ENCODE results near the gene EPHA8.

EPHA8 gene

DNA sequence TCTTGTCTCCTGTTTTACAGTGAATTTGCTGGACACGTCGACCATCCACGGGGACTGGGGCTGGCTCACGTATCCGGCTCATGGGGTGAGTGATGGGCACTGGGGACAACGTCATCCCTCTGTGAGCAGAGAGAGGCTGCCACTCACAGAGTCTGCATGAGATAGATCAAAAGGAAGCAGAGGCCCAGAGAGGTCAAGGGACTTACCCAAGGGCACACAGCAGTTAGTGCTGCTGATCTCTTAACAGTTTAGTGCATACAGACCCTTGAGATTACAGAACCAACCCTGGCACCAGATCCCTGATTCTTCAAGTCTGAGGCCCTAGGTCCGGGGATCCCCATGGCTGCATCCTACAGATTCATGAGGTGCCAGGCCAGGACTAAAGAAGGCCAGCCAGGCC lies 6.0 kb downstream of the EPHA8 start:
- Histone ChIP-seq H3K27ac (ENCODE audit: low read length) (no peak overlapping the region), H3K79me2 (ENCODE audit: low read length) (no peaks in the 10 kb centered on the region), H3K9ac (ENCODE audit: low read length) (no peak overlapping the region), H3K4me3 (ENCODE audit: low read length) (no peak overlapping the region), H3K36me3 (replicated peaks; ENCODE audit: insufficient read depth, low read length) (no peaks in the 10 kb centered on the region), H3K4me2 (ENCODE audit: low read depth, low read length) (no peak overlapping the region), H2AFZ (ENCODE audit: low read length) (no peak overlapping the region), H3K9me3 (replicated peaks; ENCODE audit: insufficient read depth, low read length) (no peaks in the 10 kb centered on the region), H3F3A (ENCODE audit: insufficient read depth, low read length) (no peaks in the 10 kb centered on the region), H4K20me1 (ENCODE audit: insufficient read depth, low read length) (no peaks in the 10 kb centered on the region), H3K27me3 (replicated peaks; ENCODE audit: insufficient read depth, low read length) (peaks cover 99% of the 10 kb centered on the region), H3K9me2 (replicated peaks; ENCODE audit: insufficient read depth, low read length) (no peaks in the 10 kb centered on the region), H3K4me1 (ENCODE audit: low read length) (no peaks in the 10 kb centered on the region)
- no peak for DNase-seq
- TF ChIP-seq EZH2phosphoT487 (IDR thresholded peaks at IDR 0.05; ENCODE audit: low read length) (no peak), EZH2 (optimal IDR thresholded peaks at IDR 0.05; ENCODE audit: low read depth, low read length) (no peak), CTCF (IDR thresholded peaks at IDR 0.05; ENCODE audit: low read length) (no peak)

GRCh38 chr1:22570140-22570909 lies 7.0 kb downstream of the EPHA8 start:
- DNase-seq = no peak
- no peak overlapping the region for H3K9ac ChIP-seq (ENCODE audit: low read length)
- no peak overlapping the region for H2AFZ ChIP-seq (ENCODE audit: low read length)
- no peaks in the 10 kb centered on the region for H3K9me2 ChIP-seq (replicated peaks; ENCODE audit: insufficient read depth, low read length)
- H3F3A ChIP-seq (ENCODE audit: insufficient read depth, low read length) = no peaks in the 10 kb centered on the region
- H4K20me1 ChIP-seq (ENCODE audit: insufficient read depth, low read length) = no peaks in the 10 kb centered on the region
- H3K4me2 ChIP-seq (ENCODE audit: low read depth, low read length) = no peak overlapping the region
- no peaks in the 10 kb centered on the region for H3K79me2 ChIP-seq (ENCODE audit: low read length)
- H3K4me1 ChIP-seq (ENCODE audit: low read length) = no peaks in the 10 kb centered on the region
- no peak overlapping the region for H3K27ac ChIP-seq (ENCODE audit: low read length)
- TF ChIP-seq EZH2phosphoT487 (IDR thresholded peaks at IDR 0.05; ENCODE audit: low read length) (no peak), EZH2 (optimal IDR thresholded peaks at IDR 0.05; ENCODE audit: low read depth, low read length) (no peak), CTCF (IDR thresholded peaks at IDR 0.05; ENCODE audit: low read length) (no peak)
- H3K4me3 ChIP-seq (ENCODE audit: low read length) = no peak overlapping the region
- no peaks in the 10 kb centered on the region for H3K9me3 ChIP-seq (replicated peaks; ENCODE audit: insufficient read depth, low read length)
- H3K27me3 ChIP-seq (replicated peaks; ENCODE audit: insufficient read depth, low read length) = peaks cover 98% of the 10 kb centered on the region
- H3K36me3 ChIP-seq (replicated peaks; ENCODE audit: insufficient read depth, low read length) = no peaks in the 10 kb centered on the region

DNA sequence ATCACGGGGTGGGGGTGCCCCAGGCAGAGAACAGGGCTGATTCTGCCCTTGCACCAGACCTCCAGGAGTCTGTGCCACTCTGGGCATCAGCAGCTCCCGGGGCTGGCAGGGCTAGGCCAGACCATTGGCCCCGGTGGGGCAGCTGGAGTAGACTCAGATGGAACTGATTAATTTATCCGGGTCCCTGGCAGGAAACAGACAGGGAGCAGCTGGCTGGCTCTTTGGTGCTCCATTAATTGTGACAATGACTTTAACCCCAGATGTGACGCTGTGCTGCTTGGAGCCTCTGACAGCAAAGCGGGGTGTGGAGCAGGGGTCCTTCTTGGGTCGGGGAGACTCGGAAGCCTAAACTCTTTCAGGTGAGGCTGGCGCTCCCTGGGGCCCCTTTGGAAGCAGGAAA lies 9.5 kb downstream of the EPHA8 start:
- peaks cover 87% of the 10 kb centered on the region for H3K27me3 ChIP-seq (replicated peaks; ENCODE audit: insufficient read depth, low read length)
- no peak overlapping the region for H3K27ac ChIP-seq (ENCODE audit: low read length)
- H3K79me2 ChIP-seq (ENCODE audit: low read length) = no peaks in the 10 kb centered on the region
- no peak overlapping the region for H3K9ac ChIP-seq (ENCODE audit: low read length)
- no peak overlapping the region for H2AFZ ChIP-seq (ENCODE audit: low read length)
- H3K9me2 ChIP-seq (replicated peaks; ENCODE audit: insufficient read depth, low read length) = no peaks in the 10 kb centered on the region
- no peaks in the 10 kb centered on the region for H3K4me1 ChIP-seq (ENCODE audit: low read length)
- no peak for TF ChIP-seq CTCF (IDR thresholded peaks at IDR 0.05; ENCODE audit: low read length)
- TF ChIP-seq EZH2 (optimal IDR thresholded peaks at IDR 0.05; ENCODE audit: low read depth, low read length) = no peak
- TF ChIP-seq EZH2phosphoT487 (IDR thresholded peaks at IDR 0.05; ENCODE audit: low read length) = no peak
- no peaks in the 10 kb centered on the region for H3K9me3 ChIP-seq (replicated peaks; ENCODE audit: insufficient read depth, low read length)
- H3K36me3 ChIP-seq (replicated peaks; ENCODE audit: insufficient read depth, low read length) = no peaks in the 10 kb centered on the region
- no peak overlapping the region for H3K4me3 ChIP-seq (ENCODE audit: low read length)
- no peaks in the 10 kb centered on the region for H4K20me1 ChIP-seq (ENCODE audit: insufficient read depth, low read length)
- no peak for DNase-seq
- H3F3A ChIP-seq (ENCODE audit: insufficient read depth, low read length) = no peaks in the 10 kb centered on the region
- no peak overlapping the region for H3K4me2 ChIP-seq (ENCODE audit: low read depth, low read length)

All from MM.1S (cell line).